Mucosa of stomach (tissue), 1 donor: ENCODE data around the gene AP2B1.

Experiments used
- H3K27me3 ChIP-seq: one replicate; pipeline ENCODE4 v1.7.0; 2013; ENCODE audit warnings: mild to moderate bottlenecking, low read length; ENCODE audit not compliant: control insufficient read depth, insufficient read depth
- H3K36me3 ChIP-seq: one replicate; pipeline ENCODE4 v1.7.0; 2013; ENCODE audit warnings: low read length; ENCODE audit not compliant: control insufficient read depth, insufficient read depth
- H3K4me1 ChIP-seq: one replicate; pipeline ENCODE4 v1.7.0; 2013; ENCODE audit warnings: mild to moderate bottlenecking, low read length; ENCODE audit not compliant: control insufficient read depth, insufficient read depth
- H3K4me3 ChIP-seq: one replicate; pipeline ENCODE4 v1.7.0; 2013; ENCODE audit warnings: low read length
- H3K9ac ChIP-seq: one replicate; pipeline ENCODE4 v1.7.0; 2013; ENCODE audit warnings: mild to moderate bottlenecking, low read length, moderate library complexity
- H3K9me3 ChIP-seq: one replicate; pipeline ENCODE4 v1.7.0; 2013; ENCODE audit warnings: mild to moderate bottlenecking, low read length, moderate library complexity; ENCODE audit not compliant: control insufficient read depth
- donor health status: Pancreatic carcinoma.

Gene AP2B1

DNA sequence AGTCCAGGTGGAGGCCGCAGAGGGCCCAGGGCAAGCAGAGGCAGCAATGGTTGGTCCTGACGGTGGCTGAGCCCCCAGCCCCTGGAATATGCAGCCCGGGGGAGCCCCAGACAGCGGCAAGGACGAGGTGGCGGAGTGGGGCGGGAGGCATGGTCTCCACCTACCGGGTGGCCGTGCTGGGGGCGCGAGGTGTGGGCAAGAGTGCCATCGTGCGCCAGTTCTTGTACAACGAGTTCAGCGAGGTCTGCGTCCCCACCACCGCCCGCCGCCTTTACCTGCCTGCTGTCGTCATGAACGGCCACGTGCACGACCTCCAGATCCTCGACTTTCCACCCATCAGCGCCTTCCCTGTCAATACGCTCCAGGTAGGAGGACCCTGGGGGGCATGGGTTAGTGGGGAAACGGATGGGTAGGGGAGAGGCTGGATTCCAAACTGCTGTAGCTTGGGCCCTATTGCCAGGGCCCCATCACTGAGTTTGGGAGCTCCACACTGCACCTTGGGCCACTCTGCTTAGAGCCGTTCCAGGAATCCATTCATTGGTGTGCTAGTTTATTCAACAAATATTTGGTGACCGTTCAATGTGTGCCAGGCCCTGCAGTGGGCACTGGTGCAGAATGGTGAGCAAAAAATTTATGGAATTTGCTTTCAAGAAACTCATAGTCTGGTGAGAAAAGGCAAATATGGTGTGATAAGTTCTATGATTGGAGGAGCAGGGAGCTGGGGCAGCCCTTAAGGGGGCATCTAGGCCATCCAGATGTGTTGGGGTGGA is 148.1 kb downstream of the AP2B1 start:
- Histone ChIP-seq H3K36me3 (no peaks in the 10 kb centered on the region), H3K4me1 (peaks cover 7% of the 10 kb centered on the region), H3K9me3 (no peaks in the 10 kb centered on the region), H3K27me3 (peaks cover 17% of the 10 kb centered on the region), H3K9ac (no peak overlapping the region), H3K4me3 (no peak overlapping the region)

GRCh38 chr17:35736236-35736635 is 149.1 kb downstream of the AP2B1 start:
- no peaks in the 10 kb centered on the region for H3K9me3 ChIP-seq
- no peak overlapping the region for H3K4me3 ChIP-seq
- H3K9ac ChIP-seq: no peak overlapping the region
- peaks cover 27% of the 10 kb centered on the region for H3K27me3 ChIP-seq
- H3K4me1 ChIP-seq: peaks cover 2% of the 10 kb centered on the region
- H3K36me3 ChIP-seq: no peaks in the 10 kb centered on the region

DNA sequence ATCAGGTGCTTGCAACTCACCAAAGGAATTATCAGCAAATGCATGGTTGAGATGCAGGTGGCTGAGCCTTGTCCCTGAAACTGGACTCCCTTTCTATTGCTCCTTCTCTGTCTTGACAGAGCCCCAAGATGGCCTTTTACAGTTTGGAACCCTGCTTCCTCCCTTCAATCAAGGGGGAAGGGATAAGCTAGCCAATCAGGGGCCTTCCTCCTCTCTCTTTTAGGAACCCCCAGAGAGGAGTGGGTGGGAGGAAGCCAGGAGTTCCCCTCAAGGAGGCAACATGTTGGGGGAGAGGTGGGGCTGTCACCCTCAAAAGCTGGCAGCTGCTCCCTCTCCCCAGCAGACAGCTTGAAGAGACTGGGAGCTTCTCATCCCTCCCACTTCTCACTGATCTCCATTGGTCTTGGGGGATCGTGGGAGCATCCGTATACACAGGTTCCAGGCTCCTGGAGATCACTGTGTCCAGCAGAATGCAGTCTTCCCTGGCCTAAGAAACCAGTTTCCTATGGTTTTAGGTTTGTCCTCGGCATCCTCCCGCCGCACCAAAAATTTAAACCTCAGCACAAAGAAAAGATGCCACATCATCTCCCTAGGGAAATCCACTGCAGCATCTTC is 151.5 kb downstream of the AP2B1 start:
- Histone ChIP-seq H3K9me3 (no peaks in the 10 kb centered on the region), H3K4me3 (no peak overlapping the region), H3K4me1 (no peaks in the 10 kb centered on the region), H3K27me3 (peaks cover 44% of the 10 kb centered on the region), H3K36me3 (no peaks in the 10 kb centered on the region), H3K9ac (no peak overlapping the region)

DNA sequence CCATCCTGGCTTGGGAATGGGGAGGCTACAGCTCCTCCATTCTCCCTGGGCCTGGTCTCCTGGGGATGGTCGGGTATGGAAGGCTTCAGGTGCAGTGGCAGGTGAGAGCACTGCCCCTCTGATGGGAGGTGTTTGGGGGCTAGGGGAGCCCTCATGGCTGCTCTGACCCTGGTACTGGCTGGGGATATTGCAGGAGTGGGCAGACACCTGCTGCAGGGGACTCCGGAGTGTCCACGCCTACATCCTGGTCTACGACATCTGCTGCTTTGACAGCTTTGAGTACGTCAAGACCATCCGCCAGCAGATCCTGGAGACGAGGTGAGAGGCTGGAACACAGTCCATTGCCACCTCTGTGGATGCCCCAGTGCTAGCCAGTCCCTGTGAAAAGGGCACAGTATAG is 153.1 kb downstream of the AP2B1 start:
- Histone ChIP-seq H3K9ac (no peak overlapping the region), H3K36me3 (no peaks in the 10 kb centered on the region), H3K9me3 (no peaks in the 10 kb centered on the region), H3K4me3 (no peak overlapping the region), H3K4me1 (no peaks in the 10 kb centered on the region), H3K27me3 (peaks cover 45% of the 10 kb centered on the region)

- Histone ChIP-seq H3K4me3 (no peak overlapping the region), H3K4me1 (no peaks in the 10 kb centered on the region), H3K36me3 (no peaks in the 10 kb centered on the region), H3K27me3 (peaks cover 45% of the 10 kb centered on the region), H3K9ac (no peak overlapping the region), H3K9me3 (no peaks in the 10 kb centered on the region)
Observed at GRCh38 chr17:35740997-35741931, 154.1 kb downstream of the AP2B1 start.

DNA sequence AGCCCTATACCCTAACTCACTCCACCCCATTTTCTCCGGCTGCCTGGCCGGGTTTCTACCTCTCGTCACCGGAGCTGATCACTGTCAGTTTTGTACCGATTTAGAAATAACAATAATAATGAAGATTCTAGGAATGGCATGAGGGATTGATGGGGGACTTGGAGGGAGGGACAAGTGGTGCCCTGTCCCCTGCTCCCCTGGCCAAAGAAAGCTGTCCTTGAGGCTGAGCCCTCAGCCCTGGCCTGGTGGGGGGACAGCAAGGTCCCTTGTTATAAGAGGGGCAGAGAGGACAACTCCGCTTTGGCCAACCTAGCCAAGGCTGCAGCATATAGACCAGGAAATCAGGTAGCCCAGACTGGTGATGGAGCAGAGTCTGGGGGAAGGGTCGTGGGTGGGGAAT is 155.4 kb downstream of the AP2B1 start:
- H3K9me3 ChIP-seq: no peaks in the 10 kb centered on the region
- H3K4me1 ChIP-seq: peaks cover 3% of the 10 kb centered on the region
- no peak overlapping the region for H3K9ac ChIP-seq
- peaks cover 50% of the 10 kb centered on the region for H3K27me3 ChIP-seq
- H3K36me3 ChIP-seq: no peaks in the 10 kb centered on the region
- no peak overlapping the region for H3K4me3 ChIP-seq

DNA sequence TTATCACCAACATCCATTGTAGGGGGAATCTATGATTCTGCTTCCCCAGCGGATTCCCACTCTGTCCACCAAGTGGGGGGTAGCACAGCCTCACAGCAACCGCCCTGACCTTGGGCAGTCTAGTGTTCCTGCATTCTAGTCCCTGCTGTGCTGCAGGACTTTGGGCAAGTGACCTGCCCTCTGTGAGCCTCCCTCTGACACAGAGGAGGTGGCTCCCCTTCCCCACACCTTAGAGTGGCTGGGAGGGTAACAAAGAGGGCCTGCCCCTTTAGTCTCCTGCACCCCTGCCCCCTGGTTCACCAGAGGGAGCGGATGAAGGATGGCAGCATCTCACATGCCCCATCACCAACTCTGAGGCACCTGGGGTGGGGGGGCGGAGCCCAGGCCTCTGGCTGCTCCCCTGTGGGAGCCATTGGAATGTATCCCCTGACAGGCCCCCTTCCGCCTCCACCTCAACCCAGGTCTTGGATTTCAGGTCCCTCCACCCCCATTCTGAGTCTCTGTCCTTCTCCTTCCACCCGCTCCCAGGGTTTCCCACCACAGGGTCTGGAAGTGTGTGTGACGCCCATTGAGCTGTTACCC is 155.9 kb downstream of the AP2B1 start:
- H3K36me3 ChIP-seq: no peaks in the 10 kb centered on the region
- H3K9ac ChIP-seq: no peak overlapping the region
- no peak overlapping the region for H3K4me3 ChIP-seq
- H3K27me3 ChIP-seq: peaks cover 50% of the 10 kb centered on the region
- no peaks in the 10 kb centered on the region for H3K9me3 ChIP-seq
- peaks cover 8% of the 10 kb centered on the region for H3K4me1 ChIP-seq

- Histone ChIP-seq H3K4me1 (peaks cover 16% of the 10 kb centered on the region), H3K4me3 (no peak overlapping the region), H3K9ac (no peak overlapping the region), H3K9me3 (no peaks in the 10 kb centered on the region), H3K27me3 (peaks cover 49% of the 10 kb centered on the region), H3K36me3 (no peaks in the 10 kb centered on the region)
Observed at GRCh38 chr17:35743626-35744328, 156.7 kb downstream of the AP2B1 start.

DNA sequence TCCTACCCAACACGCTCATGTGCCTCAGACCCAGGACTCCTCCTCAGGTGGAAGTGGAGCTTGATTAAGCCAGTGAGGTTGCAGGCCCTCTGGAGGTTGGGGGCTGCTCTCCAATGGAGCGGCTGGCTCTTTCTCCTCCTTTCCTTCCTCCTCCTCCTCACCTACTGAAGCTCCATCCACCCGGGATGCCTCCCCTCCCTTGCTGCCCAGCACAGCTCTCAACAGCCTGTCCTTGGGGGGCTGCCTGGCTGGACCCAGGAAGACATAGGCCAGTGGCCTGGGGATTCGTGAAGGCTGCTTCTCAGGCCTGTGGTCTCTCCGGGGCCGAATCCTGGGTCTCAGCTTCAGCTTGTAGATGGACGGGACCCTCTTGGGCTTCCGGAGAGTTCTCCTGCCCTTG is 157.7 kb downstream of the AP2B1 start:
- Histone ChIP-seq H3K9ac (no peak overlapping the region), H3K27me3 (peaks cover 55% of the 10 kb centered on the region), H3K9me3 (no peaks in the 10 kb centered on the region), H3K4me1 (peaks cover 26% of the 10 kb centered on the region), H3K4me3 (no peak overlapping the region), H3K36me3 (no peaks in the 10 kb centered on the region)

GRCh38 chr17:35745246-35745645 is 158.1 kb downstream of the AP2B1 start:
- Histone ChIP-seq H3K36me3 (no peaks in the 10 kb centered on the region), H3K4me3 (no peak overlapping the region), H3K27me3 (peaks cover 55% of the 10 kb centered on the region), H3K4me1 (peaks cover 30% of the 10 kb centered on the region), H3K9me3 (no peaks in the 10 kb centered on the region), H3K9ac (no peak overlapping the region)

GRCh38 chr17:35745749-35746320 is 158.7 kb downstream of the AP2B1 start:
- Histone ChIP-seq H3K4me1 (peaks cover 35% of the 10 kb centered on the region), H3K9me3 (no peaks in the 10 kb centered on the region), H3K27me3 (peaks cover 55% of the 10 kb centered on the region), H3K4me3 (no peak overlapping the region), H3K36me3 (no peaks in the 10 kb centered on the region), H3K9ac (no peak overlapping the region)
